K562 (cell line): ENCODE results near the gene NET1. TPM values are rescaled to one million over a fixed set of nuclear protein-coding genes. Genes with fewer than 3 reads are reported as not detected.

Experiments used
- DACH1 ChIP-seq: fragments of 450-650 bp; IDR thresholded peaks from 2 replicates; pipeline ENCODE4 v1.6.1; 2018; ENCODE audit not compliant: partially characterized antibody
- EHMT2 ChIP-seq: fragments of 450-650 bp; IDR thresholded peaks from 2 replicates; pipeline ENCODE4 v1.6.1; 2018; ENCODE audit warnings: antibody characterized with exemption
- HMG20B ChIP-seq: fragments of 250-450 bp; sonication (Bioruptor Pico); IDR thresholded peaks from 2 replicates; pipeline ENCODE4 v1.5.0; 2021; ENCODE audit warnings: mild to moderate bottlenecking
- ZNF280A ChIP-seq: fragments of 450-650 bp; IDR thresholded peaks from 2 replicates; pipeline ENCODE4 v1.6.1; 2018; ENCODE audit warnings: mild to moderate bottlenecking, low read depth; ENCODE audit not compliant: partially characterized antibody
- polyA plus RNA-seq, 8 experiments: library from polyadenylated mRNA; depleted of rRNA in 4 of 8; stranded (reverse) in 5 of 8; unstranded in 3 of 8; fragments of >200 nt; fragmentation: Nextera tagmentation in 2 of 8; fragmentation: Illumina TruSeq in 1 of 8; extraction: Ambion mirVana in 2 of 8; extraction: Trizol in 1 of 8; gene quantifications; 2 replicates each; pipeline versions ENCODE4 v1.2.1 to v1.2.3, GENCODE V29; 2011 to 2014; ENCODE audit warnings: inconsistent platforms in 1 of 8, missing spikeins in 1 of 8
- total RNA-seq, 7 experiments: library from RNA; depleted of rRNA in 6 of 7; stranded (reverse); fragments of >200 nt in 6 of 7; fragmentation: Illumina TruSeq in 2 of 7; extraction: Trizol in 2 of 7; gene quantifications; 2 replicates each; pipeline versions ENCODE4 v1.2.1 to v1.2.3, GENCODE V29; 2011 to 2021; ENCODE audit warnings: low replicate concordance in 1 of 7
- TF ChIP-seq, protein P1 (sequence below), 2 experiments: fragments of 450-650 bp; formaldehyde crosslinking in 1 of 2; IDR thresholded peaks; 2 replicates each; pipeline versions ENCODE4 v1.4.0 to v1.6.1; 2014 to 2020; ENCODE audit warnings: mild to moderate bottlenecking in 2 of 2, borderline replicate concordance in 1 of 2, low read depth in 1 of 2

Gene NET1
- total and polyA plus RNA-seq, 9 of the 15 experiments (the other 6 are each of a cell fraction or from before 2014, with no cell fraction given), result 47.4 to 258 (median 106) TPM

DNA sequence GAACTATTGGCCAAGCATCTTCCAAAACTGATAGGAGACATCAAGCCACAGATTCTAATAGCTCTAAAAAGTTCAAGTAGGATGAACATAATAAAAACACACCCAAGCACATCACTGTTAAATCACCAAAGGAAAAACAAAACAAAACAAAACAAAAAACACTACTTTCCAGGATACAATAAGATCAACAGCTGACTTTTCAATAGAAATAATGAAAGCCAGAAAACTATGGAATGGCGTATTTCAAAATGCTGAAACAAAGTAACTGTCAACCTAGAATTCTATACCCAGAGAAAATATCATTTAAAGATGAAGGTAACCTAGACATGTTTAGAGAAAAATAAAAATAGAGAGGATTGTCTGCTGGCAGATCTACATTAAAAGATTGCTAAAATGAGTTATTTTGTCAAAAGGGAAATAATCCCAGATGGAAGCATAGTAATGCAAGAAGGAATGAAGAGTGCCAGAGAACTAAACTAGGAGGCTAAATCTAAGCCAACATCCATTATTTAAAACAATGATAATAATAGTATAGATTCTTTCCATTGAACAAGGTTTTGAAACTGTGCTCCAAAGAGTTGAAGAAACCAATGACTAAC, 21.7 kb upstream of the NET1 start (continued):
- TF ChIP-seq, protein P1, sequence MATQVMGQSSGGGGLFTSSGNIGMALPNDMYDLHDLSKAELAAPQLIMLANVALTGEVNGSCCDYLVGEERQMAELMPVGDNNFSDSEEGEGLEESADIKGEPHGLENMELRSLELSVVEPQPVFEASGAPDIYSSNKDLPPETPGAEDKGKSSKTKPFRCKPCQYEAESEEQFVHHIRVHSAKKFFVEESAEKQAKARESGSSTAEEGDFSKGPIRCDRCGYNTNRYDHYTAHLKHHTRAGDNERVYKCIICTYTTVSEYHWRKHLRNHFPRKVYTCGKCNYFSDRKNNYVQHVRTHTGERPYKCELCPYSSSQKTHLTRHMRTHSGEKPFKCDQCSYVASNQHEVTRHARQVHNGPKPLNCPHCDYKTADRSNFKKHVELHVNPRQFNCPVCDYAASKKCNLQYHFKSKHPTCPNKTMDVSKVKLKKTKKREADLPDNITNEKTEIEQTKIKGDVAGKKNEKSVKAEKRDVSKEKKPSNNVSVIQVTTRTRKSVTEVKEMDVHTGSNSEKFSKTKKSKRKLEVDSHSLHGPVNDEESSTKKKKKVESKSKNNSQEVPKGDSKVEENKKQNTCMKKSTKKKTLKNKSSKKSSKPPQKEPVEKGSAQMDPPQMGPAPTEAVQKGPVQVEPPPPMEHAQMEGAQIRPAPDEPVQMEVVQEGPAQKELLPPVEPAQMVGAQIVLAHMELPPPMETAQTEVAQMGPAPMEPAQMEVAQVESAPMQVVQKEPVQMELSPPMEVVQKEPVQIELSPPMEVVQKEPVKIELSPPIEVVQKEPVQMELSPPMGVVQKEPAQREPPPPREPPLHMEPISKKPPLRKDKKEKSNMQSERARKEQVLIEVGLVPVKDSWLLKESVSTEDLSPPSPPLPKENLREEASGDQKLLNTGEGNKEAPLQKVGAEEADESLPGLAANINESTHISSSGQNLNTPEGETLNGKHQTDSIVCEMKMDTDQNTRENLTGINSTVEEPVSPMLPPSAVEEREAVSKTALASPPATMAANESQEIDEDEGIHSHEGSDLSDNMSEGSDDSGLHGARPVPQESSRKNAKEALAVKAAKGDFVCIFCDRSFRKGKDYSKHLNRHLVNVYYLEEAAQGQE (IDR thresholded peaks at IDR 0.05; ENCODE audit: borderline replicate concordance), result no peak
- TF ChIP-seq, protein P1 (CRISPR knock-in tag; IDR thresholded peaks at IDR 0.05; ENCODE audit: low read depth), result no peak
- no peak for TF ChIP-seq HMG20B (CRISPR knock-in tag)
- TF ChIP-seq DACH1, result peak; percentile 23
- TF ChIP-seq ZNF280A, result peak; percentile 98
- TF ChIP-seq EHMT2, result peak; percentile 57; the same call in 1 of the 2 replicates
